ENCODE measurements around the gene PTTG1IP.

GRCh38 chr21:44834231-44834950 is 39.1 kb downstream of the PTTG1IP start:
- TF ChIP-seq EZH2 (IDR thresholded peaks at IDR 0.05; ENCODE audit: insufficient read depth, poor library complexity, severe bottlenecking): no peak
- TF ChIP-seq EZH2phosphoT487 (IDR thresholded peaks at IDR 0.05; ENCODE audit: insufficient read depth, low read depth): no peak
